Transverse colon (tissue), 4 donors: Measurements from ENCODE around the gene IFITM2. TPM values are rescaled to one million over a fixed set of nuclear protein-coding genes. Genes with fewer than 3 reads are reported as not detected.

Experiments used
- DNase-seq: peaks from one replicate; pipeline ENCODE4 v3.0.0-alpha.2; 2019
- H3K27ac ChIP-seq, 4 donors: fragments of 200-600 bp; sonication (generic); 2 replicates each; pipeline ENCODE4 v1.5.1; 2016 to 2018; ENCODE audit warnings: inconsistent platforms in 4 of 4
- H3K27me3 ChIP-seq: fragments of 200-600 bp; sonication (generic); 2 replicates; pipeline ENCODE4 v1.5.1; 2017; ENCODE audit warnings: inconsistent platforms
- H3K36me3 ChIP-seq, 4 donors: fragments of 200-600 bp; sonication (generic); 2 replicates each; pipeline ENCODE4 v1.5.1; 2017 to 2019; ENCODE audit warnings: inconsistent platforms in 4 of 4
- H3K4me1 ChIP-seq, 4 donors: fragments of 200-600 bp; sonication (generic); 2 replicates each; pipeline ENCODE4 v1.5.1; 2017 to 2020; ENCODE audit warnings: inconsistent platforms in 4 of 4
- H3K4me3 ChIP-seq, 4 donors: fragments of 200-600 bp; sonication (generic); 1 replicate in 1 of 4; 2 replicates in 3 of 4; pipeline versions ENCODE4 v1.5.1 to v1.6.1; 2017 to 2019; ENCODE audit warnings: inconsistent platforms in 4 of 4
- H3K9me3 ChIP-seq, 2 donors: fragments of 200-600 bp; sonication (generic); 2 replicates each; pipeline ENCODE4 v1.5.1; 2017 to 2019; ENCODE audit warnings: inconsistent platforms in 2 of 2
- CTCF ChIP-seq, 5 experiments: fragments of 200-600 bp in 3 of 5; fragments of 450-650 bp in 2 of 5; sonication (generic) in 3 of 5; IDR thresholded peaks; 1 replicate in 2 of 5; 2 replicates in 3 of 5; pipeline ENCODE4 v1.5.1; 2016 to 2017; ENCODE audit warnings: antibody characterized with exemption in 5 of 5, inconsistent platforms in 3 of 5, mild to moderate bottlenecking in 2 of 5, moderate library complexity in 1 of 5
- EP300 ChIP-seq: sonication (generic); formaldehyde crosslinking; IDR thresholded peaks from one replicate; pipeline ENCODE4 v1.6.1; 2017; ENCODE audit warnings: antibody characterized with exemption, low read depth
- POLR2A ChIP-seq: fragments of 450-650 bp; IDR thresholded peaks from one replicate; pipeline ENCODE4 v1.6.1; 2016; ENCODE audit warnings: antibody characterized with exemption, mild to moderate bottlenecking, moderate library complexity
- POLR2AphosphoS5 ChIP-seq, 3 donors: sonication (generic); formaldehyde crosslinking; IDR thresholded peaks; one replicate each; pipeline ENCODE4 v1.6.1; 2016; ENCODE audit warnings: antibody characterized with exemption in 3 of 3
- WGBS, 2 donors: methylation state at CpG; one replicate each; pipeline ENCODE4 v1.1.5; 2018; ENCODE audit warnings: low coverage in 1 of 2; 5-methylcytosine and 5-hydroxymethylcytosine counted together
- in situ Hi-C, 4 donors: fragments of 200-750 bp; cut with MboI; loops; one replicate each; pipeline versions ENCODE4 v1.15.0 to v1.15.1; 2017; ENCODE audit warnings: low sequenced_read_pairs in 3 of 4, low pct_ligation_motif_present in 1 of 4, low pct_unique_long_range_greater_than_20kb in 1 of 4
- intact Hi-C: fragments of 100-400 bp; cut with DNase I; formaldehyde crosslinking; loops from one replicate; pipeline ENCODE4 v1.15.1; 2023; ENCODE audit warnings: low total_unique reads
- total RNA-seq, 4 donors: library from RNA; depleted of rRNA; stranded (reverse); fragments of >200 nt; gene quantifications; one replicate each; pipeline ENCODE4 v1.1.0, GENCODE V29; 2016

Gene IFITM2
- total RNA-seq, 4 donors from 2014 or later = 19.1 to 78.6 (median 49.8) TPM

- Histone ChIP-seq H3K36me3 (no peaks in the 10 kb centered on the region), H3K27me3 (peaks cover 15% of the 10 kb centered on the region), H3K27ac (no peak overlapping the region), H3K4me1 (peaks cover under 1 to 16% (median 4%) of the 10 kb centered on the region in 4 donors), H3K4me3 (no peak overlapping the region), H3K9me3 (no peaks in the 10 kb centered on the region)
- in situ Hi-C loops (no loop called here), intact Hi-C loops (no loop called here)
- no peak for TF ChIP-seq EP300
- no peak for TF ChIP-seq POLR2AphosphoS5 (IDR thresholded peaks at IDR 0.05)
- TF ChIP-seq CTCF (IDR thresholded peaks at IDR 0.05) = no peak
- no peak for TF ChIP-seq POLR2A
- no peak for DNase-seq
- 92% methylated on average over 51 of the region's 52 CpGs; no CpG with 5 or more reads in 1 of the 2 donors for WGBS, 2 donors
Measured at GRCh38 chr11:304061-304506, 3.5 kb upstream of the IFITM2 start.

- no peak overlapping the region for H3K4me3 ChIP-seq
- H3K9me3 ChIP-seq = no peaks in the 10 kb centered on the region
- peak overlapping the region in 2 of 4 donors; percentile 37 to 39 for H3K27ac ChIP-seq
- H3K36me3 ChIP-seq = no peaks in the 10 kb centered on the region
- peaks cover 5% of the 10 kb centered on the region for H3K27me3 ChIP-seq
- peak; percentile 75 for DNase-seq
- peaks cover 11 to 25% (median 12%) of the 10 kb centered on the region in 4 donors for H3K4me1 ChIP-seq
- TF ChIP-seq POLR2AphosphoS5 (IDR thresholded peaks at IDR 0.05) (no peak), POLR2A (no peak), CTCF (IDR thresholded peaks at IDR 0.05) (peak; percentile 60 to 84 (median 66)), EP300 (no peak)
- in situ Hi-C loops = loop anchor here in 1 of 4 donors (5.0 kb wide), 1 partner anchor 62 kb away; the partner anchor contains the start of gene B4GALNT4
- intact Hi-C loops = loop anchor here (5.0 kb wide), 1 partner anchor 52 kb away; no protein-coding TSS in a partner anchor
- 36 to 52% methylated on average over 12 to 19 of the region's 19 CpGs for WGBS, 2 donors
Measured at GRCh38 chr11:304915-305843, 2.4 kb upstream of the IFITM2 start.

- in situ Hi-C loops = loop anchor here in 1 of 4 donors (5.0 kb wide), 1 partner anchor 61 kb away; the partner anchor contains the start of gene B4GALNT4
- no peak for DNase-seq
- no peak for TF ChIP-seq POLR2AphosphoS5 (IDR thresholded peaks at IDR 0.05)
- no peak for TF ChIP-seq EP300
- no peak for TF ChIP-seq CTCF (IDR thresholded peaks at IDR 0.05)
- H3K36me3 ChIP-seq = no peaks in the 10 kb centered on the region
- peaks cover 11 to 25% (median 12%) of the 10 kb centered on the region in 4 donors for H3K4me1 ChIP-seq
- H3K27me3 ChIP-seq = no peaks in the 10 kb centered on the region
- peak overlapping the region in 2 of 4 donors; percentile 39 to 82 for H3K27ac ChIP-seq
- intact Hi-C loops = loop anchor here (5.0 kb wide), 1 partner anchor 51 kb away; no protein-coding TSS in a partner anchor
- WGBS, 2 donors = 77 to 86% methylated on average over 3 to 10 of the region's 10 CpGs
- no peak overlapping the region for H3K4me3 ChIP-seq
- no peaks in the 10 kb centered on the region for H3K9me3 ChIP-seq
Measured at GRCh38 chr11:305844-306211, 1.8 kb upstream of the IFITM2 start.
